Measurements from ENCODE around the gene LTB4R2. TPM values are rescaled to one million over a fixed set of nuclear protein-coding genes. Genes with fewer than 3 reads are reported as not detected.
A peak's percentile ranks its signal among the peaks of the same experiment; 100 is the strongest.

Gene LTB4R2, protein sequence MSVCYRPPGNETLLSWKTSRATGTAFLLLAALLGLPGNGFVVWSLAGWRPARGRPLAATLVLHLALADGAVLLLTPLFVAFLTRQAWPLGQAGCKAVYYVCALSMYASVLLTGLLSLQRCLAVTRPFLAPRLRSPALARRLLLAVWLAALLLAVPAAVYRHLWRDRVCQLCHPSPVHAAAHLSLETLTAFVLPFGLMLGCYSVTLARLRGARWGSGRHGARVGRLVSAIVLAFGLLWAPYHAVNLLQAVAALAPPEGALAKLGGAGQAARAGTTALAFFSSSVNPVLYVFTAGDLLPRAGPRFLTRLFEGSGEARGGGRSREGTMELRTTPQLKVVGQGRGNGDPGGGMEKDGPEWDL
- 2.7 and 3.2 TPM in 2 replicates for total RNA-seq
- 3.9 TPM for polyA plus RNA-seq (2012)

GRCh38 chr14:24309538-24310264 is at the start of gene LTB4R2:
LTB4R2 (plus strand) TSS chr14:24310140; CDS start chr14:24310665, 525 bp downstream.
- no peak for DNase-seq (ENCODE audit: low read depth)

DNA sequence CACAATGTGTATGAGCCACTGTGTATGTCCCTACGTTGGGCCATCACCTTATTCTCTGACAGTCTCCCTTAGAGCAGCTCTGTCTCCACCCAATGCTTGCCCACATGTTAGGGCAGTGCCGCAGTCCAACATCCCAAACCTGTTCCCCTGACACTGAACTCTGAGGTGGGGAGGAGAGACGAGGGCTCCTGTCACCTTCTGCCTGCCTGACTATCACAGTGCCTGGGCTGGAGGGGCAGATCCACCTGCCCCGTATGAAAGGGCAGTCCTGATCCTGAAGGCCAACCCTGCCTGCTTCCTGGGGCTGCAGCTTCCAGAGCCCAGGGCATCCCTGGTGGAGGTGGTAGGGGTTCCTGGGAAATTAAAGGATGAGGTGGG is 49.2 kb upstream of the LTB4R2 start:
- DNase-seq (ENCODE audit: low read depth): no peak

GRCh38 chr14:24261256-24261968 is 48.5 kb upstream of the LTB4R2 start:
- DNase-seq (ENCODE audit: low read depth): no peak

- DNase-seq (ENCODE audit: low read depth): no peak
Measured at GRCh38 chr14:24261969-24262327, 48.0 kb upstream of the LTB4R2 start.

GRCh38 chr14:24262821-24263733 is 46.9 kb upstream of the LTB4R2 start, which contains the start of gene TGM1:
TGM1 (minus strand) TSS chr14:24263177; CDS start chr14:24262352, 825 bp downstream.
- no peak for DNase-seq (ENCODE audit: low read depth)

- no peak for DNase-seq (ENCODE audit: low read depth)
Measured at GRCh38 chr14:24263848-24264247, 46.1 kb upstream of the LTB4R2 start.

- DNase-seq (ENCODE audit: low read depth): no peak
Measured at GRCh38 chr14:24264298-24264697, 45.6 kb upstream of the LTB4R2 start.

DNA sequence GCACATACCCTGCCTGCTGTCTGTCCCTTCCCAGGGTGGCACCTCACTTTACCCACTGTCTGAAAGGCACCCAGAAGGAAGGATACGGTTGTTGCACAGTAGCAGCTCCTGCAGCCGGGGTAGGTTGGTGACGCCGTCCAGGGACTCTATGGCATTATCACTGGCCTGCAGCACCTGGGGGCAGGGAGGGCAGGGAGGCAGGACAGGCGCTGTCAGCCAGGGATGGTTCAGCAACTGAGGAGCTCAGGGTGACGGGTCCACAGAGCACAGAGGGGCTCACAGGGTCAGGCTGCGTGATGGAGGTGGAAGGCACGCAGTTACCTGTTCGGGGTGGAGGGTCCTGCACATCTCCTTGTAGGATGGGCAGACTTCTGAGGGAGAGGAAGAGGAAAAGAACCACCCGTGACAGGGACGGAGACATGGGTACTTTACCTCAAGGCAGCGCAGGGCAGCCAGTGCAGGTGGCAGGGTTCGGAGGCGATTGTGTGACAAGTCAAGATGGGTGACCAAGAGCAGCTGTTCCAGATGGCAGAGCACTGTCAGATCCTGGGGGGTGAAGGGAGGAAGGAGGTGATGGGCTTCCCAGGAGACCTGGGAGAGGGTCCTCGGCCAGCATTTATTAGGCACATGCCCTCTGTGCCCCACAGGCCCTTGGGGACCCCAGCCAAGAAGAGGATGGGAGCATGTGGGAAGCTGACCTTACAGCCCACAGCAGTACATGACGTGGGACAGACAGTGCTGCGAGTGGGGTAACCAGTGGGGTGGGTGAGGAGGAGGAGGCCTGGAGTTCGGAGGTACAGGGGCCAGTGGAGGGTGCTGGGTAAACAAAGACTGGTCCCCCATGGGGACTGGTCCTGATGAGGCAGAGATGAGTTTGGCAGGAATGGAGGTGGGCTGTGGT is 43.3 kb upstream of the LTB4R2 start:
- DNase-seq (ENCODE audit: low read depth): no peak

DNA sequence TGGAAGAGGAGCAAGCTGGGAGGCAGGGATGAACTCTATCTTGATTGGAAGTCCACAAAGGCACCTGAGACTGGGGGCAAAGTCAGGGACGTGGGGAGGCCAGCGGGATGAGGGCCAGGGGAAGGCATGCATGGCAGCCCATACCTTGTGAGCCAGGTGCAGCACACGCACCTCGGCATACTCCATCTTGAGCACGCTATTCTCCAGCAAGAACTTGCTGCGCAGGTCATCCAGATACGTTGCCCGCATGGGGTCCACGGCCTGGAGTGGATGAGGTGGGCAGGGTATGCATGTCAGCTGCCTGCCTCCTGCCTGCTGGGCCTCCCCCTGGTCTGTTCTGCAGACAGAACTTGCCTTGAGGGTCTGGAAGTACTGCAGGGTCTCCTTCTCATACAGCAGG is 42.4 kb upstream of the LTB4R2 start:
- DNase-seq (ENCODE audit: low read depth): no peak

GRCh38 chr14:24268225-24268624 is 41.7 kb upstream of the LTB4R2 start:
- no peak for DNase-seq (ENCODE audit: low read depth)

GRCh38 chr14:24269368-24269767 is 40.6 kb upstream of the LTB4R2 start:
- no peak for DNase-seq (ENCODE audit: low read depth)

- no peak for DNase-seq (ENCODE audit: low read depth)
Measured at GRCh38 chr14:24269910-24270536, 39.9 kb upstream of the LTB4R2 start.

- DNase-seq (ENCODE audit: low read depth): no peak
Measured at GRCh38 chr14:24270537-24271133, 39.3 kb upstream of the LTB4R2 start.

DNA sequence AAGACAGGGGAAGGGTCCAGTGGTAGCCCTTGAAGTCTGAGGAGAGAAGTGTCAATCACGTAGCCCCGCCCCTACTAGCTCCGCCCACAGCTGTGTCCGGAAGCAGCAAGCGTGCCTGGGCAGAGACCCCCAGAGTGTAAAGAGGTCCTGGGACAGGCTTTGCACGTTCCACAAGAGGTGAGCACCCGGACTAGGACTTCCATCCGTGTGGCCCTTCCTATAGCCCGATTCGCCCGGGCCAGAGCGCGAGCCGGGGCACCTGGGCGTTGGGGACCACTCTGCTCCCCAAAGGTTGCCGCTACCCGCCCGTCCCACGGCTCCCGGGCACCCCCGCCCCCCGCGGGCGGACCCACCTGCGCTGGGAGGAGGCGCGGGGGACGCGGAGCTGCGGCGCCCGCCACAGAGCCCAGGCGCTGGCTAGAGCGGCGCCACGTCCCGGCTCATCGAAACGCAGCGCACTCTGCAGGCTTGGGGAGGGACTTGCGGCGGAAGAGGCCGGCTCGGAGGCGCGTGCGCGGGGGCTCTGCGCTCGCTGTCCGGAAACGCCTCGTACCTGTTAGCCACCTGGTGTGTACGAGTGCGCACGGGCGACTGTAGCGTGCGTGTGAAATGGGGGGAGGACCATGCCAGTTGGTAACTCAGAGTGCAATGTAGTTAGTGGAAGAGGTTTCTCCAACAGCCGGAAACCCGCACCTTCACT is 38.7 kb upstream of the LTB4R2 start, which contains the start of gene RABGGTA:
Gene RABGGTA (minus strand): TSS at position 464 of the 700 bp plus-strand sequence. CDS start 482 bp downstream, outside the sequence.
- peak; percentile 89 for DNase-seq (ENCODE audit: low read depth)

DNA sequence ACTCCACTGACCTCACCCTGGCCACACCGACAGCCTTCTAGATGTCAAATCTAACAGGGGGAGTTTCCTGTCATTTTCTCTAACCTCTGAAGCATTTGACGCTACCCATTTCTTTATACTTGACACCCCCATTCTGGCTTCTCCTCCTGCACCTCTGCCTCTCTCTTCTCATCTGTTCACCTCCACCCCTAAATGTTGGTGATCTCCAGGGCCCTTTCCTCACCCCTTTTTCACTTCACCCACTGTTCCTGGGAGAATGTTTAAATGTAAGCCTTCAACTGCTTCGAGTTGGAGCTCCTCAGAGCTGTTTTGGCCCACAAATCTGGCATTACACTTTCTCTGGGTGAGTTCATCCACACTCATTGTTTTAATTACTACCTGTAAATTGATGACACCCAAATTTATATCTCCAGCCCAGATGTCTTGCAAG is 38.1 kb upstream of the LTB4R2 start:
- no peak for DNase-seq (ENCODE audit: low read depth)

DNA sequence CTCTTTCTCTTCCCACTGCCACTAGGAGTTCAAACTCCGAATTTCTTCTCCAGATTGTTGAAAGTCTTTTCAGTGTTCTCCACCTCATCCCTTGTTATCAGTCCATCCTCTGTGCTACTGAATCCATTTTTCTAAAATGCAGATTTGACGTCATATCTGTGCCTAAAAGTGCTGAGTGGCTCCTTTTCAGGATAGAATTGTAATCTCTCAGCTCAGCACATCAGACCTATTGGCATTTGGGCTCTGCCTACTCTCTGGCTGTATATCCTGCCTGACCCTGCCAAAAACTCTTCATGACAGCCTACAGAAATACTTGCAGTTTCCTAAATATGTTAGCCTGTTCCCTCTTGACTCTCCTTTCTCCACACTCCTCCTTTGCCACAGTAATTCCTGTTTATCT is 37.5 kb upstream of the LTB4R2 start:
- no peak for DNase-seq (ENCODE audit: low read depth)

DNA sequence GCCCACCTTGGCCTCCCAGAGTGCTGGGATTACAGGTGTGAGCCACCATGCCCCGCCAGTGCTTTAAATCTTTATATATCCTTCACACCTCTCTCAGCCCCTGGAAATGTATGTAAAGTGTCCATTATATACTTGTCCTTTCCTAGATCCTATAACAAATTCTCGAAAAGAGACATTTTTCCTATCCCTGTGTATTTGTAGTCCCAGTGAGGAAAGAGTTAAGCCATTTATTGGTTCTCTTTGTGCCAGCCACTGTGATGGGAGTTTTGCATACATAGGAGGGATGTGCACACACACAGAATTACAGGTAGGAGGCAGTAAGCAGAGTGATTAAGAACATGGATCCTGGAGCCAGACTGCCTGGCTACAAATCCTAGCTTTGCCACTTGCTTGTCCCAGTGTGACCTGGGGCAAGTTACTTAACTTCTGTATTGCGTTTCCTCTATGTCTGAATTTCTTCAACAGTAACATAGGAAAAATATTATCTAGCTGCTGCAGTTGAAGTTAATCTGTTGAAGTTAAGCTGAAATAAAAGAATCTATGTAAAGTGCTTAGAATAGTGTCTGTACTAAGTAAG is 36.4 kb upstream of the LTB4R2 start:
- DNase-seq (ENCODE audit: low read depth): no peak

DNA sequence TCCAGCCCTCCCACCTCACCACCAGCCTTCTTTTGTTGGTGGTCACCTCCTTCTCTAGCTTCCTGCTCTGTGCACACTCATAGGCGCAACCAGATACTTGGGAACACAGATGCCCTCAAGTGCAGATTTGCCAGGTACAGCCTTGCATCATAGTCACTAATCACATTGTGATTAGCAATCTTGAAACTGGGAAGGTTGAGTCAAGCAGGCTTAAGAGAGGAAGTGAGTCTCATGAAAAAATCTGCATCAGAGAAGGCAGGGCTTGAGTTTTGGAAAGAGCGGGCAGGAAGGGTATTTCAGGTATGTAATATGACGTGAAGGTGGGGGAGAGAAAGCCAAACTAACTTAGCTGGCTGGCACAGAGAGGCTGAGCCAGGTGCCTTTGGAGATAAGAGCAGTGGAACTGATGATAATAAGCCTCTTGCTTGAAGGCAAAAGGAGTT is 35.8 kb upstream of the LTB4R2 start:
- DNase-seq (ENCODE audit: low read depth): no peak
